ENCODE data around the gene B3GLCT.

The B3GLCT gene

DNA sequence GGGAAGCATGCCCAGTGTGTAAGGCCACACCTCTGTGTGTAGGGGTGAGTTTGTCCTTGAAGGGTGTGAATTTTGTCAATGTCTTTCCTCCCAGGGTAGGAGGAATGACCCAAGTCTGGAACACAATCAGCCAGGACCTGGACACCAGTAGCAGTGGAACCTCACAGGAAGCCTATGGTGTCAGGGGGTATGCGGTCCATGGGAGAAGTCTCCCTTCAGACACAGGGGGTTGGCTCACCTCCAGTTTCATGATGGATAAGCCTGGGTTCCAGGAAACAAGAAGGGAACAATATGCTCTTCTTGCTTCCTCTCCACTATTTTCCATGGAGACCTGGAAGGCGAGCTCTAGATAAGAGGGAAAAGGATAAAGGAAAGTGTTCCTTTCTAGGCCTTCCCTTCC, 23.9 kb downstream of the B3GLCT start:
- no peak for DNase-seq (ENCODE audit: low spot score)

- no peak for DNase-seq (ENCODE audit: low spot score)
These were observed 24.4 kb downstream of the B3GLCT start for GRCh38 chr13:31224174-31224669.

DNA sequence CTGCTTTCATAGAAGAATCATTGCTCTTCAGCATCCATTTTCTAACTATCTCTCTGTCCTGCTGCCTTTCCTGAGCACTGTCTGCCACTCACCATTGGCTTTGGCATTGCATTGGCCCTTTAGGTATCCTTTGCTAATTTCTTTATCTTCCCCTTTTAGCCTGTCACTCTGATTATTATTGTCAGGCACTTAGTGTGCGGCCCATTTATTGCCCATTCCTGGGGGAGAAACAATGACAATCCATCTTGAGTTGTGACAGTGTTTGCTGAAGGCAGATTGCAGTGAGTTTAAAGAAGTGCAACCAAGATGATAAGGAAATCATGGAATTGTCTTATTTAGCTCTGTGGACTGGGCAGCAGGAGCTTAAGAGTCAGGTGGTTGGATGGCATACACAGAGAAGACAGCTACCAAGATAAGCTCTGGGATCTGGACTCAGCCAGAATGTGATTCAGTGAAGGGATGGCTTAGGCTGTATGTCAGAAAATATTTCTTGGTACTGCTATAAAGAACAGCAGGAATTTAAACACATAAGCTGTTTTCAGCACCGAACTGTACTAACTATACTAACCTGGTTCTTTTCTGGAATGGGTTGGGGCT, 25.3 kb downstream of the B3GLCT start:
- DNase-seq (ENCODE audit: low spot score): no peak

GRCh38 chr13:31225998-31226675, 26.4 kb downstream of the B3GLCT start:
- no peak for DNase-seq (ENCODE audit: low spot score)

DNA sequence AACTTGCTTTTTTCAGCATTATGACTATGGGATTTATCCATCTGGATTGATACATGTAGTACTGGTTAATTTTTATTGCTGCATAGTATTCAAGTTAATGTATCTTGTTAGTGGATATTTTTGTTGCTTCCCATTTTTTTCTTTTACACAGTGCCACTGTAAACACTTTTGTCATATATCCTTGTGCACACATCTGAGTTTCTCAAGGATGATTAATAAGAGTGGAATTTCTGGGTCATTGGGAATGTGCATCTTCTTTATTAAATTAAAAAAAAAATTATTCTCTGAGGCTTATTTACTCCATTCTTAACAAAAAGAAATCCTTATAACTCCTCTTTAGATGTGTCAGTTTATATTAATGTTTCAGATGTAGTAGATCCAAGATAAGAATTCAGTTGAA, 27.3 kb downstream of the B3GLCT start:
- DNase-seq (ENCODE audit: low spot score): no peak

DNA sequence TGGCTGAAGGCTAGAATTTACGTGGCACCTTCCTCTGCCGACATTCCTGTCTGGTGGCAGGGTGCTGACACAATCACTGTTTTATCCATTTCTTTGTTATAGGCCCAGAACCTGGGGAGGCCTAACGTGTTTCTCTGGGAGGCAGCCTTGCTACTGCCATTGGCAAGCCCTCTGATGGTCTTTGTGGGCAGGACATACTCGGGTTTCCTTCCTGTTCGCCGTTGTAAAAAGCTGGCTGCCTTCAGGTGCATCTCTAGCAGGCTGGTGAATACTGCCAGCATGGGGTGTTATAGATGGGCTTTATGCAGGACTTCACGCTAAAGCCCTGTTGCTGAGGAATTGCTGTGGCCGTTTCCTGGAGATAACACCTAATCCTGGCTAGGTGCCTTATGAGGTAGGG, 28.1 kb downstream of the B3GLCT start:
- no peak for DNase-seq (ENCODE audit: low spot score)

DNA sequence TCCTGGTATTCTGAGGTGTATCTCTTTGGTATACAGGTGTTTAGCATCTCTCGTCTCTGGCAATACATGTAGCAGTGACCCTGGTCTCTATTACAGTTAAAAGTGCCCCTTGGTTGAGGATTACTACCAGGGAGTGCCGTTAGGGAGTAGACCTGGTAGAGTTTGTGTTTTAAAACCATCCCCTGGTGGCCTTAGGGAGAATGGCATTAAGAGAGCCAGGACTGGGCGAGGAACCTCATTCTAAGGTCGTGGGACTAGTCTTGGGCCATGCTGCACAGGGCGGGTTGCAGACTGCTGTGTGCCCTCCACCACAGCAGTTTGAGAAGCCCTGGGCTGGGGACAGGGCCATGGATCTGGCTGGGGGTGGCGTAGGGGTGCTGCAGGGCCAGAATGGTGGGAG, 35.0 kb downstream of the B3GLCT start:
- no peak for DNase-seq (ENCODE audit: low spot score)

- peak; percentile 35 for DNase-seq (ENCODE audit: low spot score)
These were observed 36.5 kb downstream of the B3GLCT start for GRCh38 chr13:31236211-31236786.

DNA sequence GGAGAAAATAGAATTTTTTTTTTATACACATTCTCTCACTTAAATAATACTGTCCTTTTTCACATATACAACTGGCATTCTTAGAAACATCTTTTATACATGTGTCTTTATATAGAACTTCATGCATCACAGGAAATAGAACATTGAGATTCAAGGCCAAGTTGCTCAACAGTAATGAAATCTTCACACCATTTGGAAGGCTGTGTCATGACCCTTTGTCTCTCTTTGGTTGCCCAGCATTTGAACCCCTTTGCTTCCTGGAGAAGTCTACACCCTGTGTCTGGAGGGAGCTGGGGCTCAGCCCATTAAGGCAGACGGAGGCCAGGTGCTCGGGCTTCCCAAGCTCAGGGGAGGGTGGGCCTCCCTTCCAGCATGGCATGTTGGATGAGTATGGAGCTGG, 41.1 kb downstream of the B3GLCT start:
- DNase-seq (ENCODE audit: low spot score): no peak

- DNase-seq (ENCODE audit: low spot score): no peak
These were observed 42.6 kb downstream of the B3GLCT start for GRCh38 chr13:31242367-31242766.

DNA sequence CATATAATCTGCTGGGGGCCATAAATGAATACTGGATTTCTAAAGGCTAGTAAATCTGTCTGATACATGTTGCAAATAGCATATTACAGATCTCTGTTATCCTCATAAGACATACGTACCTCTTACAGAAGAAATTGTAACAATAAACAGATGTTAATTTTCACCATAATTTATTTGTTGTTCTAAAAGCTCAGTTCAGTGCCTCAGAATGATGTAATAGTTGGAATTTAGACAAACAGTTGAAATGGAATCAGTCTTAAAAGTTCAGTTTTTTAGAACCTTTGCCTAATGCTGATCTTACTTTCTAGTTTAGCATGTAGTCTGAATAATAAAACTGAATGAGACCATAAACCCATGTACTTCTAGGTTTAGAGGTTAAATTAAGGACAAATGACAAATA, 43.1 kb downstream of the B3GLCT start:
- DNase-seq (ENCODE audit: low spot score): no peak

GRCh38 chr13:31245598-31246373, 46.0 kb downstream of the B3GLCT start:
- DNase-seq (ENCODE audit: low spot score): no peak

- DNase-seq (ENCODE audit: low spot score): no peak
These were observed 47.1 kb downstream of the B3GLCT start for GRCh38 chr13:31246918-31247317.

DNA sequence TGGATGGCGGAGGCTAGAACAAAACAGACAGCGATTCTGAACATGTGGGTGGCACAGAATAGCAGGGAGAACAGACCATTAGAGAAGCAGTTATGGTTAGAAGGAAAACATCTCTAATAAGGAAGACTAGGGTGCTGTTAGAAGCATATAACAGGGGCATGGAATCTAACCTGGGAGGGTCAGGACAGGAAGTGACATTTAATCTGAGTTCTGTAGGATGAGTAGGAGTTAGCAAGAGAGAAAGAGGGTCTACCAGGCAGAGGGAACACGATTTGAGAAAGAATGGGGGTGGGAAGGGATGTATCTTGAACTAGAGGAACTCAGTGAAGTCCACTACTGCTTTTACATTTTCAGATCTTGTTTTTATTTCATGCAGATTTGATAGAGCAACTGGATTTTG, 48.6 kb downstream of the B3GLCT start:
- no peak for DNase-seq (ENCODE audit: low spot score)

DNA sequence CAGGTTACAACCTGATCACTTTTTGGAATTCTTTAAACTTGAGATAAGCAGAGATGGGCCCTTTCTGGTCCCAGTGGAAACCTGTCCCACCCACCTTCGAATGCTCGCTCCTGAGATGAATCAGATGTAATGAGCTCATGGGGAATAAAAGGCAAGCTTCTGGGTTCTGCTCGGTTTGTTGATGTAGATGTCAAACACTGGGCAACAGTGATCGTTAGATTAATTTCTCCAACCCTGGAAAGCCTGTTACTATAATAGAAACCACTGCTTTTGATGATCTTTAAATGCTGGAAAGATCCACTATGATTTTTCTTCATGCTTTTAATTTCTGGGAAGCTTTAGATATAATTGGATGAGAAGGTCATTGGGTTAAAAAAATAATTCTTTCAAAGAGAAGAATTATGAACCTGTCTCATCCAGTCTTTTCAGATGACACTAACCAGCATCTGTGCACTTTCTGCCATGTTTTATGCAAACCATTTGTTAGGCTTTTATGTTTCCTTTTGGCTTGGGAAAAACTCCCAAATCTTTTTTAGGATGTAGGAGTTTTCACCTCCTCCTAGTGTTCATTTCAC, 49.3 kb downstream of the B3GLCT start:
- DNase-seq (ENCODE audit: low spot score): no peak

GRCh38 chr13:31250435-31250834, 50.7 kb downstream of the B3GLCT start:
- DNase-seq (ENCODE audit: low spot score): no peak

- DNase-seq (ENCODE audit: low spot score): no peak
These were observed 61.5 kb downstream of the B3GLCT start for GRCh38 chr13:31261241-31261640.

GRCh38 chr13:31263346-31263745, 63.6 kb downstream of the B3GLCT start:
- no peak for DNase-seq (ENCODE audit: low spot score)

DNA sequence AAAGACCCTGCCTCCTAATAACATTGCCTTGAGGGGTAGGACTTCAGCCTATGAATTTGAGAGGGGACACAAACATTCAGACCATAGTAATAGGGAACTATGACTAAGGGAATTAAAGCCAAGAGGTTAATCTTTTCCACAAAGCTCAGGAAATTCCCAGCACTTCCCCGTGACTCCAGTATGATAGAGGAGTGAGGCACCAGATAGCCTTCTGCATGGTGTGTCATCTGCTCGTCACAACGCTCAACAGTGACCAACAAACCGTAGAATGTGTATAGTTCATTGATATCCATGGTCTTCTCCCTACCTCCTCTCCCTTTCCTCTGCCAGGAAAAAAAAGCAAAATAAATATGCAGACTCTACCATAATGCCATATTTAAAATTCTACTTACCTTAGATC, 64.4 kb downstream of the B3GLCT start:
- no peak for DNase-seq (ENCODE audit: low spot score)

- no peak for DNase-seq (ENCODE audit: low spot score)
These were observed 67.5 kb downstream of the B3GLCT start for GRCh38 chr13:31267126-31267784.

GRCh38 chr13:31274390-31274789, 74.6 kb downstream of the B3GLCT start:
- DNase-seq (ENCODE audit: low spot score): no peak

DNA sequence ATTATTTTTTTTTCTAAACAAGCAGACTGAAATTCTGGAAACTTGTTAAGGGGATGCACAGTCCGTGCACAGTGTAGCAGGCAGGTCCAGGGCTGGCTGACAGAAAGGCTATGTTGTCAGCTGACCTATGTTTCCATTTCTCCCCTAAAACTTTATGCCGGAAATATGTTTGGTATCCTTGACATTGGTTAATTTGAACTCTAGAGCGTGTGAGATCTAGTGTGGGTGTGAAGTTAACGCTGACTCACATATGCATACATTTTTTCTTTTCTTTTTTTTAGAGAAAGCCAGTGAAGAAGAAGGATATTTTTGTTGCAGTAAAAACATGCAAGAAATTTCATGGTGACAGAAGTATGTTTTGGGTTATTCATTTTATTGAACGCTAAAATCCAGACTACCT, 76.6 kb downstream of the B3GLCT start:
- DNase-seq (ENCODE audit: low spot score): no peak
